Measurements from ENCODE around the gene ISLR.

- TF ChIP-seq POLR2AphosphoS2 (conservative IDR thresholded peaks at IDR 0.05; ENCODE audit: low read length) (no peak), NPAS2 (CRISPR knock-in tag; IDR thresholded peaks at IDR 0.05; ENCODE audit: borderline replicate concordance) (no peak), RFX5 (IDR thresholded peaks at IDR 0.05) (no peak), CTCF (IDR thresholded peaks at IDR 0.05) (no peak), USF2 (IDR thresholded peaks at IDR 0.05) (no peak)
Measured at GRCh38 chr15:74201710-74202420, 28.4 kb downstream of the ISLR start.

Data from A549 (cell line).